ENCODE results near the gene RNF181. TPM values are rescaled to one million over a fixed set of nuclear protein-coding genes. Genes with fewer than 3 reads are reported as not detected.

RNF181 gene
- total and polyA plus RNA-seq, 2 of the 8 experiments (the other 6 are each of a cell fraction or from before 2014, with no cell fraction given): 97.2 to 514 TPM

DNA sequence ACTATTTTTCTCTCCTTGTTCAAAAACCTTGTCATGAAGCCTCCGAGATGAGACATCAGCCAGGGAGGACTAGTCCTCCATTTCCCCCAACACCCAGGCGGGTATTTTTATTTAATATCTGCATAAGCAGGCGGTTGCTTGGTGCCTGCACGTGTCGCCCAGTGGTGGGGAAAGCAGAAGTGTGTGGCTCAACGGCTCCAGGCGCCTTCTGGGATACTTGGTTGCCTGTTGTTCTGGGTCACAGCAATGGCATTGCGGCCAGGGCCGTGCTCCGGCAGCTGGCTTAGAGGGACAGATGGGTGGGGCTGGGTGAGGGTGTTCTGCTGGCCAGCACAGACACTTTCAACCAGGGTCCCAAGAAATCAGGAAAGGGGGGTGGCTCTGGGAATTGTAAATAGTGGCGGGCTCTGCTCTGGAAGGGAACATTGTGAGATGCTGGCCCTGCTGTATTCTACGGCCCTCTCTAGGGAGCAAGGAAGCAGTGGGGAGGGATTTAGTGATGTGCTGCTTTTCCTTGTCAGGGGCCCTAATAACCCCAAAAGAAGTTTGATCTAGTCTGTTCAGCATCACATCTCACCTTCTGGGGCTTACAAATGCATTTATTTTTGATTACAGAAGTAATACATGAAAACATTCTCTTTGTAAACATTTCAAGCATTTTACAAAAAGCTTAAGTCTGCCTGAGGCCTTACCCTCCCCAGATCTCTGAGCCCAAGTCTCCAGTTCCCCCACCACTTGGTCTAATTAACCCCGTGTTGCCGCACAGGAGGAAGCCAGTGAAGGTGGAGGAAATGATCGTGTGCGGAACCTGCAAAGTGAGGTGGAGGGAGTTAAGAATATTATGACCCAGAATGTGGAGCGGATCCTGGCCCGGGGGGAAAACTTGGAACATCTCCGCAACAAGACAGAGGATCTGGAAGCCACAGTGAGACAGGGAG lies 17.0 kb upstream of the RNF181 start:
- DNase-seq (ENCODE audit: low read depth in 1 of 2, low spot score in 2 of 2) (no peak), FAIRE-seq (no peak)
- H4K5ac ChIP-seq (ENCODE audit: insufficient read length, low read depth, low read length): no peak overlapping the region
- H3K23me2 ChIP-seq (ENCODE audit: low read depth, low read length): peaks cover 2% of the 10 kb centered on the region; the same call in 1 of the 2 replicates
- no peak overlapping the region for H3K56ac ChIP-seq (replicated peaks; ENCODE audit: insufficient read length, low read depth, low read length)
- no peak overlapping the region for H3K4ac ChIP-seq (replicated peaks; ENCODE audit: insufficient read length, low read depth, low read length)
- no peaks in the 10 kb centered on the region; the same call in 1 of the 2 replicates for H3K79me1 ChIP-seq (ENCODE audit: low read depth, low read length)
- no peak overlapping the region for H2BK12ac ChIP-seq (ENCODE audit: low read depth, low read length)
- no peak overlapping the region for H2BK20ac ChIP-seq (ENCODE audit: low read length)
- H3K79me2 ChIP-seq (ENCODE audit: control insufficient read depth in 1 of 2, insufficient read depth in 2 of 2, low read length in 2 of 2): no peaks in the 10 kb centered on the region
- no peaks in the 10 kb centered on the region for H3K9me3 ChIP-seq (ENCODE audit: insufficient read depth in 2 of 2, low read depth in 1 of 2, low read length in 1 of 2)
- H2AFZ ChIP-seq (ENCODE audit: low read length): no peak overlapping the region
- H4K20me1 ChIP-seq (replicated peaks in 1 of 2; ENCODE audit: control insufficient read depth in 1 of 2, insufficient read depth in 2 of 2, low read length in 2 of 2): no peaks in the 10 kb centered on the region
- H3K27ac ChIP-seq (ENCODE audit: low read depth, low read length): no peak overlapping the region
- no peak overlapping the region for H4K8ac ChIP-seq (ENCODE audit: extremely low read depth, insufficient read depth, low read length)
- no peak overlapping the region for H4K91ac ChIP-seq (replicated peaks; ENCODE audit: insufficient read length, low read length)
- 0 out of 2 replicates have a peak overlapping the region, but pooled peaks have one; percentile 61 for H2BK15ac ChIP-seq (ENCODE audit: low read length)
- no peak overlapping the region for H2BK120ac ChIP-seq (replicated peaks; ENCODE audit: low read depth, low read length)
- WGBS, 2 experiments (ENCODE audit: extremely low coverage in 1 of 2, insufficient coverage in 1 of 2, insufficient read length in 1 of 2, insufficient replicate concordance in 2 of 2, low coverage in 1 of 2, low lambda C conversion rate in 2 of 2, missing lambda C conversion rate in 1 of 2): 82% methylated on average over 19 of the region's 19 CpGs; no CpG with 5 or more reads in 1 of the 2 experiments
- H3K4me2 ChIP-seq (ENCODE audit: insufficient read depth in 1 of 2, low read depth in 2 of 2, low read length in 2 of 2): peak overlapping the region; percentile 78 to 79
- peaks cover 2 to 13% (median 6%) of the 10 kb centered on the region in 4 experiments for H3K4me1 ChIP-seq (replicated peaks in 1 of 4; ENCODE audit: control insufficient read depth in 3 of 4, insufficient read depth in 4 of 4, low read length in 3 of 4)
- H3K27me3 ChIP-seq (replicated peaks in 1 of 4; ENCODE audit: control insufficient read depth in 3 of 4, extremely low read depth in 1 of 4, insufficient read depth in 3 of 4, low read length in 3 of 4): peaks cover 0 to 9% (median 3%) of the 10 kb centered on the region in 4 experiments; a peak in 5 of 7 replicates
- POLR2A ChIA-PET (ENCODE audit: partially characterized antibody): interaction anchor here (0.9 to 4.1 kb wide), 14 partner anchors 9 to 40 kb away, joined by 3 to 28 read pairs (median 6); partner anchors contain the start of genes C2orf68, MAT2A, RNF181 and TMEM150A
- H3K23ac ChIP-seq (ENCODE audit: insufficient read length): no peak overlapping the region
- no peak overlapping the region for H2BK5ac ChIP-seq (ENCODE audit: low read depth, low read length)
- no peak overlapping the region for H3K14ac ChIP-seq (ENCODE audit: insufficient read length)
- no peak overlapping the region for H3K9ac ChIP-seq (replicated peaks in 1 of 4; ENCODE audit: extremely low read depth in 1 of 4, low read depth in 3 of 4, low read length in 3 of 4)
- no peaks in the 10 kb centered on the region for H3K36me3 ChIP-seq (ENCODE audit: control insufficient read depth in 2 of 4, insufficient read depth in 4 of 4, low read length in 3 of 4)
- peak overlapping the region in 1 of 4 experiments; percentile 62; a peak in 4 of 8 replicates for H3K4me3 ChIP-seq (ENCODE audit: extremely low read depth in 1 of 4, insufficient read depth in 2 of 4, low read depth in 3 of 4, low read length in 4 of 4)
- CTCF ChIA-PET (ENCODE audit: partially characterized antibody): interaction anchor here (0.5 to 1.9 kb wide), 6 partner anchors 13 to 186 kb away, joined by 3 to 7 read pairs (median 4); no protein-coding TSS in a partner anchor
- H2AK5ac ChIP-seq (ENCODE audit: low read depth, low read length): no peak overlapping the region
- no peak overlapping the region for H3K18ac ChIP-seq (ENCODE audit: extremely low read depth, low read length)
- no peak for TF ChIP-seq EGR1 (IDR thresholded peaks at IDR 0.05; ENCODE audit: borderline replicate concordance, low read depth, low read length)
- no peak for TF ChIP-seq SRF (IDR thresholded peaks at IDR 0.05; ENCODE audit: low read depth, low read length)
- no peak for TF ChIP-seq CTBP2 (IDR thresholded peaks at IDR 0.05; ENCODE audit: borderline replicate concordance, insufficient read depth, insufficient read length, low read length)
- TF ChIP-seq TAF7 (optimal IDR thresholded peaks at IDR 0.05; ENCODE audit: borderline replicate concordance, low read depth, low read length): no peak
- TF ChIP-seq, protein P1, sequence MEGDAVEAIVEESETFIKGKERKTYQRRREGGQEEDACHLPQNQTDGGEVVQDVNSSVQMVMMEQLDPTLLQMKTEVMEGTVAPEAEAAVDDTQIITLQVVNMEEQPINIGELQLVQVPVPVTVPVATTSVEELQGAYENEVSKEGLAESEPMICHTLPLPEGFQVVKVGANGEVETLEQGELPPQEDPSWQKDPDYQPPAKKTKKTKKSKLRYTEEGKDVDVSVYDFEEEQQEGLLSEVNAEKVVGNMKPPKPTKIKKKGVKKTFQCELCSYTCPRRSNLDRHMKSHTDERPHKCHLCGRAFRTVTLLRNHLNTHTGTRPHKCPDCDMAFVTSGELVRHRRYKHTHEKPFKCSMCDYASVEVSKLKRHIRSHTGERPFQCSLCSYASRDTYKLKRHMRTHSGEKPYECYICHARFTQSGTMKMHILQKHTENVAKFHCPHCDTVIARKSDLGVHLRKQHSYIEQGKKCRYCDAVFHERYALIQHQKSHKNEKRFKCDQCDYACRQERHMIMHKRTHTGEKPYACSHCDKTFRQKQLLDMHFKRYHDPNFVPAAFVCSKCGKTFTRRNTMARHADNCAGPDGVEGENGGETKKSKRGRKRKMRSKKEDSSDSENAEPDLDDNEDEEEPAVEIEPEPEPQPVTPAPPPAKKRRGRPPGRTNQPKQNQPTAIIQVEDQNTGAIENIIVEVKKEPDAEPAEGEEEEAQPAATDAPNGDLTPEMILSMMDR (IDR thresholded peaks at IDR 0.05; ENCODE audit: control extremely low read depth in 1 of 3, insufficient read depth in 1 of 3, low read depth in 1 of 3, low read length in 3 of 3): no peak
- no peak for TF ChIP-seq POLR2A (IDR thresholded peaks at IDR 0.05; ENCODE audit: control extremely low read depth in 1 of 2, low read depth in 2 of 2, low read length in 2 of 2)
- TF ChIP-seq CHD1 (IDR thresholded peaks at IDR 0.05; ENCODE audit: low read depth, low read length): no peak
- TF ChIP-seq, protein P2, sequence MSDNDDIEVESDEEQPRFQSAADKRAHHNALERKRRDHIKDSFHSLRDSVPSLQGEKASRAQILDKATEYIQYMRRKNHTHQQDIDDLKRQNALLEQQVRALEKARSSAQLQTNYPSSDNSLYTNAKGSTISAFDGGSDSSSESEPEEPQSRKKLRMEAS (IDR thresholded peaks at IDR 0.05): no peak

Measured in H1 (cell line).